ENCODE results near the gene FOSB. TPM values are rescaled to one million over a fixed set of nuclear protein-coding genes. Genes with fewer than 3 reads are reported as not detected.

The FOSB gene
- total RNA-seq, 1 donor from 2014 or later = 13.3 TPM

- Histone ChIP-seq H3K36me3 (ENCODE audit: insufficient read depth, low read length) (no peaks in the 10 kb centered on the region), H2AFZ (ENCODE audit: low read depth, low read length) (no peak overlapping the region), H3K4me1 (ENCODE audit: insufficient read depth, low read length) (peaks cover 25% of the 10 kb centered on the region), H4K20me1 (ENCODE audit: insufficient read depth, low read length) (peaks cover 18% of the 10 kb centered on the region), H3K79me2 (ENCODE audit: insufficient read depth, low read length) (no peaks in the 10 kb centered on the region), H3K4me3 (ENCODE audit: insufficient read depth, low read depth, low read length) (no peak overlapping the region), H3K9ac (ENCODE audit: low read length) (no peak overlapping the region), H3K4me2 (ENCODE audit: low read length) (no peak overlapping the region), H3K27ac (ENCODE audit: low read depth, low read length) (no peak overlapping the region), H3K27me3 (ENCODE audit: insufficient read depth, low read length) (no peaks in the 10 kb centered on the region), H3K9me3 (ENCODE audit: insufficient read depth, low read depth, low read length) (no peaks in the 10 kb centered on the region)
- H3K27me3 Mint-ChIP-seq (ENCODE audit: low read depth, unreplicated experiment) = peaks cover 3% of the 10 kb centered on the region
- peaks cover 13% of the 10 kb centered on the region for H3K4me1 Mint-ChIP-seq (ENCODE audit: low read depth, unreplicated experiment)
- H3K36me3 Mint-ChIP-seq (ENCODE audit: low read depth, unreplicated experiment) = peaks cover 3% of the 10 kb centered on the region
- TF ChIP-seq CTCF (IDR thresholded peaks at IDR 0.05; ENCODE audit: insufficient read depth, low read depth, low read length) = no peak
- TF ChIP-seq EZH2 (IDR thresholded peaks at IDR 0.05; ENCODE audit: insufficient read depth, low read length) = no peak
- no peak for DNase-seq (ENCODE audit: low read depth)
- H3K4me3 Mint-ChIP-seq (ENCODE audit: unreplicated experiment) = no peak overlapping the region
- no peaks in the 10 kb centered on the region for H3K9me3 Mint-ChIP-seq (ENCODE audit: unreplicated experiment)
- FAIRE-seq = no peak
- H3K27ac Mint-ChIP-seq (ENCODE audit: unreplicated experiment) = no peak overlapping the region
Measured at GRCh38 chr19:45473682-45474605, 6.1 kb downstream of the FOSB start.

GRCh38 chr19:45474606-45475521 is 7.1 kb downstream of the FOSB start:
- Mint-ChIP-seq H3K36me3 (ENCODE audit: low read depth, unreplicated experiment) (peaks cover 3% of the 10 kb centered on the region), H3K4me3 (ENCODE audit: unreplicated experiment) (no peak overlapping the region), H3K4me1 (ENCODE audit: low read depth, unreplicated experiment) (peaks cover 10% of the 10 kb centered on the region), H3K9me3 (ENCODE audit: unreplicated experiment) (no peaks in the 10 kb centered on the region), H3K27me3 (ENCODE audit: low read depth, unreplicated experiment) (peaks cover 3% of the 10 kb centered on the region), H3K27ac (ENCODE audit: unreplicated experiment) (no peak overlapping the region)
- no peak overlapping the region for H3K4me3 ChIP-seq (ENCODE audit: insufficient read depth, low read depth, low read length)
- peaks cover 21% of the 10 kb centered on the region for H3K4me1 ChIP-seq (ENCODE audit: insufficient read depth, low read length)
- DNase-seq (ENCODE audit: low read depth) (no peak), FAIRE-seq (no peak)
- H3K79me2 ChIP-seq (ENCODE audit: insufficient read depth, low read length) = no peaks in the 10 kb centered on the region
- H2AFZ ChIP-seq (ENCODE audit: low read depth, low read length) = no peak overlapping the region
- no peaks in the 10 kb centered on the region for H3K36me3 ChIP-seq (ENCODE audit: insufficient read depth, low read length)
- no peaks in the 10 kb centered on the region for H3K9me3 ChIP-seq (ENCODE audit: insufficient read depth, low read depth, low read length)
- TF ChIP-seq CTCF (IDR thresholded peaks at IDR 0.05; ENCODE audit: insufficient read depth, low read depth, low read length) = no peak
- TF ChIP-seq EZH2 (IDR thresholded peaks at IDR 0.05; ENCODE audit: insufficient read depth, low read length) = no peak
- no peak overlapping the region for H3K27ac ChIP-seq (ENCODE audit: low read depth, low read length)
- no peak overlapping the region for H3K9ac ChIP-seq (ENCODE audit: low read length)
- no peaks in the 10 kb centered on the region for H3K27me3 ChIP-seq (ENCODE audit: insufficient read depth, low read length)
- H3K4me2 ChIP-seq (ENCODE audit: low read length) = no peak overlapping the region
- H4K20me1 ChIP-seq (ENCODE audit: insufficient read depth, low read length) = peaks cover 16% of the 10 kb centered on the region
